CD8-positive, alpha-beta memory T cell (primary cell): ENCODE measurements around the gene CCNL1. TPM values are rescaled to one million over a fixed set of nuclear protein-coding genes. Genes with fewer than 3 reads are reported as not detected.
A peak's percentile ranks its signal among the peaks of the same experiment; 100 is the strongest.
"Not testable (repeated sequence)": the region's sequence is repeated elsewhere in the genome, so short reads cannot be mapped to it uniquely, and the experiment has no call there.

Experiments
- CTCF ChIA-PET: fragments of 350-600 bp; sonication (Branson Sonifier 250); formaldehyde crosslinking; loops from one replicate; lab custom pipeline; 2021; ENCODE audit warnings: antibody characterized with exemption; lab: Charles Lee
- POLR2A ChIA-PET: fragments of 350-600 bp; sonication (Branson Sonifier 250); formaldehyde crosslinking; loops from one replicate; lab custom pipeline; 2021; ENCODE audit warnings: antibody characterized with exemption; lab: Charles Lee
- DNase-seq, 5 donors: peaks; one replicate each; pipeline versions ENCODE4 v3.0.0 to v3.0.0-alpha.2; 2020 to 2022; ENCODE audit warnings: mixed read lengths in 1 of 5
- H3K27ac ChIP-seq: one replicate; pipeline ENCODE4 v1.7.0; 2013; ENCODE audit warnings: low read depth, mild to moderate bottlenecking, low read length, moderate library complexity
- H3K27me3 ChIP-seq: 2 replicates; pipeline ENCODE4 v1.7.0; 2013; ENCODE audit warnings: low read length, mild to moderate bottlenecking; ENCODE audit not compliant: insufficient read depth, poor library complexity, severe bottlenecking
- H3K36me3 ChIP-seq: 2 replicates; pipeline ENCODE4 v1.7.0; 2013; ENCODE audit warnings: mild to moderate bottlenecking, low read length, moderate library complexity; ENCODE audit not compliant: insufficient read depth
- H3K4me1 ChIP-seq: 2 replicates; pipeline ENCODE4 v1.7.0; 2013; ENCODE audit warnings: mild to moderate bottlenecking, low read length, moderate library complexity; ENCODE audit not compliant: insufficient read depth
- H3K4me3 ChIP-seq: 2 replicates; pipeline ENCODE4 v1.7.0; 2013; ENCODE audit warnings: mild to moderate bottlenecking, low read length
- H3K9me3 ChIP-seq: 2 replicates; pipeline ENCODE4 v1.7.0; 2013; ENCODE audit warnings: mild to moderate bottlenecking, low read length
- H3K27ac Mint-ChIP-seq, 8 donors: one replicate each; pipeline ENCODE4 v1.8.0; 2020 to 2021; ENCODE audit warnings: mixed read lengths in 8 of 8, mild to moderate bottlenecking in 6 of 8, inconsistent platforms in 3 of 8, moderate library complexity in 3 of 8
- H3K27me3 Mint-ChIP-seq, 2 donors: one replicate each; pipeline ENCODE4 v1.8.0; 2020 to 2021; ENCODE audit warnings: mixed read lengths in 2 of 2, mild to moderate bottlenecking in 1 of 2, moderate library complexity in 1 of 2
- H3K36me3 Mint-ChIP-seq, 3 donors: one replicate each; pipeline ENCODE4 v1.8.0; 2020 to 2021; ENCODE audit warnings: mixed read lengths in 3 of 3, inconsistent platforms in 1 of 3, mild to moderate bottlenecking in 1 of 3
- H3K4me1 Mint-ChIP-seq, 3 donors: one replicate each; pipeline ENCODE4 v1.8.0; 2020 to 2021; ENCODE audit warnings: mixed read lengths in 3 of 3, inconsistent platforms in 1 of 3, mild to moderate bottlenecking in 1 of 3
- H3K4me3 Mint-ChIP-seq, 7 donors: one replicate each; pipeline ENCODE4 v1.8.0; 2020 to 2021; ENCODE audit warnings: mixed read lengths in 7 of 7, mild to moderate bottlenecking in 6 of 7, moderate library complexity in 4 of 7, inconsistent platforms in 2 of 7
- H3K9me3 Mint-ChIP-seq, 5 donors: one replicate each; pipeline ENCODE4 v1.8.0; 2020 to 2022; ENCODE audit warnings: mixed read lengths in 5 of 5, mild to moderate bottlenecking in 3 of 5, moderate library complexity in 2 of 5, inconsistent platforms in 1 of 5
- polyA plus RNA-seq: library from polyadenylated mRNA; unstranded; fragments of 300-500 nt; fragmentation: Illumina TruSeq; gene quantifications from one replicate; pipeline ENCODE4 v1.2.3, GENCODE V29; 2021
- total RNA-seq, 2 experiments: library from RNA; stranded (reverse); gene quantifications; one replicate each; pipeline ENCODE4 v1.2.3, GENCODE V29; 2021

CCNL1 gene
- total and polyA plus RNA-seq, 3 experiments from 2014 or later, result 62.1 to 126 (median 125) TPM

GRCh38 chr3:157104928-157105652 lies 54.9 kb downstream of the CCNL1 start:
- H3K4me3 ChIP-seq, result no peak overlapping the region
- H3K27ac ChIP-seq, result no peak overlapping the region
- POLR2A ChIA-PET, result no interaction called here
- H3K27me3 ChIP-seq, result no peaks in the 10 kb centered on the region
- peak overlapping the region in 2 of 7 donors; percentile 6 to 51 for H3K4me3 Mint-ChIP-seq
- CTCF ChIA-PET, result interaction anchor here (1.2 to 1.4 kb wide), 2 partner anchors 23 to 24 kb away, joined by 4 to 6 read pairs; no protein-coding TSS in a partner anchor
- H3K4me1 Mint-ChIP-seq, result peaks cover 25 to 30% (median 30%) of the 10 kb centered on the region in 3 donors
- DNase-seq, result peak in 2 of 5 donors; percentile 27 to 38
- no peaks in the 10 kb centered on the region for H3K9me3 Mint-ChIP-seq
- H3K36me3 Mint-ChIP-seq, result no peaks in the 10 kb centered on the region
- H3K4me1 ChIP-seq, result peaks cover 16% of the 10 kb centered on the region
- no peaks in the 10 kb centered on the region for H3K9me3 ChIP-seq
- H3K27ac Mint-ChIP-seq, result peak overlapping the region in 7 of 8 donors; percentile 35 to 98 (median 78)
- no peaks in the 10 kb centered on the region for H3K36me3 ChIP-seq
- no peaks in the 10 kb centered on the region for H3K27me3 Mint-ChIP-seq

GRCh38 chr3:157104521-157104920 lies 55.4 kb downstream of the CCNL1 start:
- ChIA-PET POLR2A (no interaction called here), CTCF (interaction anchor here (1.2 kb wide), 1 partner anchor 24 kb away, joined by 4 read pairs; no protein-coding TSS in a partner anchor)
- no peaks in the 10 kb centered on the region for H3K36me3 Mint-ChIP-seq
- Histone ChIP-seq H3K4me3 (no peak overlapping the region), H3K36me3 (no peaks in the 10 kb centered on the region), H3K27me3 (no peaks in the 10 kb centered on the region), H3K9me3 (no peaks in the 10 kb centered on the region), H3K4me1 (peaks cover 16% of the 10 kb centered on the region), H3K27ac (no peak overlapping the region)
- no peak for DNase-seq
- H3K4me3 Mint-ChIP-seq, result no peak overlapping the region
- no peaks in the 10 kb centered on the region for H3K9me3 Mint-ChIP-seq
- H3K27ac Mint-ChIP-seq, result peak overlapping the region in 5 of 8 donors; percentile 66 to 98 (median 81)
- no peaks in the 10 kb centered on the region for H3K27me3 Mint-ChIP-seq
- peaks cover 25 to 30% (median 30%) of the 10 kb centered on the region in 3 donors for H3K4me1 Mint-ChIP-seq

GRCh38 chr3:157103860-157104259 lies 56.1 kb downstream of the CCNL1 start:
- no peaks in the 10 kb centered on the region for H3K9me3 Mint-ChIP-seq
- H3K4me1 ChIP-seq, result peaks cover 16% of the 10 kb centered on the region
- POLR2A ChIA-PET, result no interaction called here
- H3K27ac Mint-ChIP-seq, result peak overlapping the region in 7 of 8 donors; percentile 26 to 83 (median 66)
- no peaks in the 10 kb centered on the region for H3K36me3 ChIP-seq
- H3K27me3 ChIP-seq, result no peaks in the 10 kb centered on the region
- no peaks in the 10 kb centered on the region for H3K36me3 Mint-ChIP-seq
- CTCF ChIA-PET, result interaction anchor here (3.2 kb wide), 1 partner anchor 15 kb away, joined by 14 read pairs; no protein-coding TSS in a partner anchor
- H3K27me3 Mint-ChIP-seq, result no peaks in the 10 kb centered on the region
- H3K4me3 Mint-ChIP-seq, result no peak overlapping the region
- no peak overlapping the region for H3K27ac ChIP-seq
- H3K4me1 Mint-ChIP-seq, result peaks cover 25 to 30% (median 30%) of the 10 kb centered on the region in 3 donors
- no peak overlapping the region for H3K4me3 ChIP-seq
- no peak for DNase-seq
- no peaks in the 10 kb centered on the region for H3K9me3 ChIP-seq

GRCh38 chr3:157103280-157103679 lies 56.7 kb downstream of the CCNL1 start:
- Mint-ChIP-seq H3K27ac (peak overlapping the region; percentile 38 to 83 (median 68)), H3K36me3 (no peaks in the 10 kb centered on the region), H3K4me1 (peaks cover 25 to 33% (median 30%) of the 10 kb centered on the region in 3 donors), H3K9me3 (no peaks in the 10 kb centered on the region), H3K27me3 (no peaks in the 10 kb centered on the region), H3K4me3 (peak overlapping the region in 1 of 7 donors; percentile 24)
- no peak for DNase-seq
- H3K4me3 ChIP-seq, result no peak overlapping the region
- peaks cover 16% of the 10 kb centered on the region for H3K4me1 ChIP-seq
- H3K27me3 ChIP-seq, result no peaks in the 10 kb centered on the region
- CTCF ChIA-PET, result interaction anchor here (1.2 to 3.2 kb wide), 3 partner anchors 14 to 30 kb away, joined by 3 to 14 read pairs (median 3); no protein-coding TSS in a partner anchor
- H3K36me3 ChIP-seq, result no peaks in the 10 kb centered on the region
- POLR2A ChIA-PET, result no interaction called here
- no peaks in the 10 kb centered on the region for H3K9me3 ChIP-seq
- no peak overlapping the region for H3K27ac ChIP-seq

- H3K4me3 Mint-ChIP-seq, H3K27me3 ChIP-seq, H3K9me3 Mint-ChIP-seq, H3K4me3 ChIP-seq, H3K27ac ChIP-seq, H3K36me3 ChIP-seq, H3K27me3 Mint-ChIP-seq, DNase-seq, H3K9me3 ChIP-seq, H3K36me3 Mint-ChIP-seq, POLR2A ChIA-PET, H3K27ac Mint-ChIP-seq: not testable (repeated sequence)
- CTCF ChIA-PET, result interaction anchor here (1.2 to 3.2 kb wide), 4 partner anchors 14 to 35 kb away, joined by 3 to 14 read pairs (median 3); no protein-coding TSS in a partner anchor
- H3K4me1 ChIP-seq, result peaks cover 16% of the 10 kb centered on the region
- H3K4me1 Mint-ChIP-seq, result peaks cover 25 to 36% (median 30%) of the 10 kb centered on the region in 3 donors
These were observed 57.4 kb downstream of the CCNL1 start for GRCh38 chr3:157102595-157102994.

- Histone ChIP-seq H3K4me1 (peaks cover 16% of the 10 kb centered on the region), H3K9me3 (no peaks in the 10 kb centered on the region), H3K27me3 (no peaks in the 10 kb centered on the region), H3K36me3 (no peaks in the 10 kb centered on the region), H3K4me3 (no peak overlapping the region), H3K27ac (no peak overlapping the region)
- H3K27me3 Mint-ChIP-seq, result no peaks in the 10 kb centered on the region
- CTCF ChIA-PET, result interaction anchor here (1.4 to 3.2 kb wide), 3 partner anchors 13 to 35 kb away, joined by 3 to 14 read pairs (median 3); no protein-coding TSS in a partner anchor
- peak overlapping the region in 2 of 8 donors; percentile 27 to 57 for H3K27ac Mint-ChIP-seq
- H3K4me1 Mint-ChIP-seq, result peaks cover 25 to 36% (median 30%) of the 10 kb centered on the region in 3 donors
- DNase-seq, result no peak
- H3K9me3 Mint-ChIP-seq, result no peaks in the 10 kb centered on the region
- H3K4me3 Mint-ChIP-seq, result no peak overlapping the region
- H3K36me3 Mint-ChIP-seq, result no peaks in the 10 kb centered on the region
- POLR2A ChIA-PET, result no interaction called here
These were observed 57.8 kb downstream of the CCNL1 start for GRCh38 chr3:157102098-157102497.

GRCh38 chr3:157101486-157101885 lies 58.5 kb downstream of the CCNL1 start:
- ChIA-PET CTCF (interaction anchor here (1.3 to 3.2 kb wide), 3 partner anchors 9 to 36 kb away, joined by 3 to 14 read pairs (median 4); no protein-coding TSS in a partner anchor), POLR2A (no interaction called here)
- Mint-ChIP-seq H3K36me3 (no peaks in the 10 kb centered on the region), H3K9me3 (no peaks in the 10 kb centered on the region), H3K4me1 (peaks cover 25 to 36% (median 30%) of the 10 kb centered on the region in 3 donors), H3K4me3 (no peak overlapping the region), H3K27ac (no peak overlapping the region), H3K27me3 (no peaks in the 10 kb centered on the region)
- no peak for DNase-seq
- Histone ChIP-seq H3K36me3 (no peaks in the 10 kb centered on the region), H3K27ac (no peak overlapping the region), H3K4me1 (peaks cover 16% of the 10 kb centered on the region), H3K9me3 (no peaks in the 10 kb centered on the region), H3K4me3 (no peak overlapping the region), H3K27me3 (no peaks in the 10 kb centered on the region)
